Cardiac muscle cell (in vitro differentiated cells and primary cell): ENCODE results near the gene SMG5. TPM values are rescaled to one million over a fixed set of nuclear protein-coding genes. Genes with fewer than 3 reads are reported as not detected.

Experiments
- DNase-seq, 2 donors: peaks; one replicate each; pipeline versions ENCODE4 v3.0.0 to v3.0.0-alpha.2; 2010 to 2017; ENCODE audit warnings: low read depth in 1 of 2, low spot score in 1 of 2
- H3K27ac ChIP-seq: fragments of 200-600 bp; sonication (generic); 2 replicates; pipeline ENCODE4 v1.5.1; 2016
- H3K27me3 ChIP-seq: fragments of 200-600 bp; sonication (generic); 2 replicates; pipeline ENCODE4 v1.6.0; 2016; ENCODE audit warnings: control low read depth
- H3K36me3 ChIP-seq: fragments of 200-600 bp; sonication (generic); 2 replicates; pipeline ENCODE4 v1.5.1; 2016; ENCODE audit warnings: control low read depth
- H3K4me1 ChIP-seq: fragments of 200-600 bp; sonication (generic); 2 replicates; pipeline ENCODE4 v1.8.1; 2017; ENCODE audit warnings: low read depth, mild to moderate bottlenecking, mixed run types
- H3K4me3 ChIP-seq: fragments of 200-600 bp; sonication (generic); 2 replicates; pipeline ENCODE4 v1.5.1; 2016; ENCODE audit warnings: mild to moderate bottlenecking
- H3K9me3 ChIP-seq: fragments of 200-600 bp; sonication (generic); 2 replicates; pipeline ENCODE4 v1.5.1; 2017; ENCODE audit warnings: low read depth, mild to moderate bottlenecking, control low read depth
- polyA plus RNA-seq: library from polyadenylated mRNA; unstranded; fragments of >200 nt; fragmentation: Nextera tagmentation; extraction: Ambion mirVana; gene quantifications from 2 replicates; pipeline ENCODE4 v1.2.1, GENCODE V29; 2016
- total RNA-seq: library from RNA; depleted of rRNA; stranded (reverse); fragments of >200 nt; gene quantifications from 2 replicates; pipeline ENCODE4 v1.2.3, GENCODE V29; 2016
- TF ChIP-seq, protein P1 (sequence below): IDR thresholded peaks from 2 replicates; pipeline ENCODE4 v1.5.1; 2012; ENCODE audit warnings: low read depth, mild to moderate bottlenecking, low read length

Gene SMG5
- total and polyA plus RNA-seq, 2 experiments from 2014 or later = 95.5 to 110 TPM

DNA sequence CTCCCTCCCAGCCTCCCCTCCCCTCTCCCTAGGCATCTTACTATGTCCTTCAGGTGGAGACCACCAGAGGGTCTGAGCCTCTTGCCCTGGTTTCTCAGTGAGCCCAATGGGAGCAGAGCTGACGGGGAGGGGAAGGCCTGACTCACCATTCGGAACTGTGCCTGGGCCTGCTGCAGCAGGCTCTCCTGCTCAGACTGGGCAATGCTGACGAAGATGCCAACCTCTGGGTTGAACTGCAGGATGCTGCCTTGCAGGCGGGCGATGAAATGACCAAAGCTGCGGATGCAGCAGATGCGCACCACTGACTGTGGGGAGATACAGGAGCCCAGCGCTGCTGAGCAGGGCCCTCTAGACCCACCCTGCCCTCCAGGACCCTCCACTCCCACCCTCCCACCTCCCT is 23.8 kb downstream of the SMG5 start:
- H3K27ac ChIP-seq = no peak overlapping the region
- peaks cover 56% of the 10 kb centered on the region for H3K36me3 ChIP-seq

DNA sequence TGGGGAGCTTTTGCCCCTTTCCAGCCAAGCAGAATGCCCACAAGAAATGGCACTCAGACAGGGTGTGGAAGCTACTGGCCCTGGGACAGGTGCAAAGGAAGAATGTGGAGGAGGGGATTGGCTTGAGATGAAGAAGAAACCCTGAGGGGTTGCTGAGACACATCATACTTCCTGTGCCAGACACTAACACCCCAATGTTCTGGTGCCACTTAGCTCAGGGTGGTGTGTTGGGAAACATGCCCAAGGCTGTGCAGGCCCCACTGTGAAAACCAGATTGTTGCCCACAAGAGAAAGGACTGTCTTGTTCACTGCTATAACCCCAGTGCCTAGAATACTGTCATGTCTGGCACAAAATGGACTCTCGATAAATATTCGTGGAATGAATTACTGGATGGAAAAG is 24.9 kb downstream of the SMG5 start:
- no peaks in the 10 kb centered on the region for H3K27me3 ChIP-seq
- no peaks in the 10 kb centered on the region for H3K4me1 ChIP-seq
- DNase-seq = no peak
- no peaks in the 10 kb centered on the region for H3K9me3 ChIP-seq
- H3K4me3 ChIP-seq = no peak overlapping the region
- peaks cover 59% of the 10 kb centered on the region for H3K36me3 ChIP-seq
- TF ChIP-seq, protein P1, sequence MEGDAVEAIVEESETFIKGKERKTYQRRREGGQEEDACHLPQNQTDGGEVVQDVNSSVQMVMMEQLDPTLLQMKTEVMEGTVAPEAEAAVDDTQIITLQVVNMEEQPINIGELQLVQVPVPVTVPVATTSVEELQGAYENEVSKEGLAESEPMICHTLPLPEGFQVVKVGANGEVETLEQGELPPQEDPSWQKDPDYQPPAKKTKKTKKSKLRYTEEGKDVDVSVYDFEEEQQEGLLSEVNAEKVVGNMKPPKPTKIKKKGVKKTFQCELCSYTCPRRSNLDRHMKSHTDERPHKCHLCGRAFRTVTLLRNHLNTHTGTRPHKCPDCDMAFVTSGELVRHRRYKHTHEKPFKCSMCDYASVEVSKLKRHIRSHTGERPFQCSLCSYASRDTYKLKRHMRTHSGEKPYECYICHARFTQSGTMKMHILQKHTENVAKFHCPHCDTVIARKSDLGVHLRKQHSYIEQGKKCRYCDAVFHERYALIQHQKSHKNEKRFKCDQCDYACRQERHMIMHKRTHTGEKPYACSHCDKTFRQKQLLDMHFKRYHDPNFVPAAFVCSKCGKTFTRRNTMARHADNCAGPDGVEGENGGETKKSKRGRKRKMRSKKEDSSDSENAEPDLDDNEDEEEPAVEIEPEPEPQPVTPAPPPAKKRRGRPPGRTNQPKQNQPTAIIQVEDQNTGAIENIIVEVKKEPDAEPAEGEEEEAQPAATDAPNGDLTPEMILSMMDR = no peak
- no peak overlapping the region for H3K27ac ChIP-seq

More for the DNA sequence above, 23.8 kb downstream of the SMG5 start:
- no peaks in the 10 kb centered on the region for H3K4me1 ChIP-seq
- H3K4me3 ChIP-seq = no peak overlapping the region
- H3K27me3 ChIP-seq = no peaks in the 10 kb centered on the region
- no peak for DNase-seq
- TF ChIP-seq, protein P1 = no peak
- H3K9me3 ChIP-seq = no peaks in the 10 kb centered on the region

DNA sequence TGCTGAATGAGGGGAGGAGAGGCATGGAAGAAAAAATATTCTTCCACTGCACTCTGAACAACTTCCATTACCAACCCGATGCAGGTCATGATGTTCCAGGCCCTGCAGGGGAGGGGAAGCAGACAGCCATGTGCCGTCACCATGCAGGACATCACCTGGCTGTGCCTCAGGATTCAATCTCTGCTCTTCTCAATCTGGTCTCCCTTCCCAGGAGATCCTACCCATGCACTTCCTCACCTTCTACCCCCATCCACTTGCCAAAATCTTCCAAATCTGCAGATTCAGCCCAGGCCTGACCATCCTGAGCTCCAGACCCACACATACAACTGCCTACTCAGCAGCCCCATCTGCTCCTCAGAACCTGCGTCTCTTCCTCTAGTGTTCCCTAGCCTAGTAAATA is 29.0 kb downstream of the SMG5 start:
- TF ChIP-seq, protein P1 = no peak
- DNase-seq = no peak
- H3K27ac ChIP-seq = peak overlapping the region; percentile 89
- peaks cover 49% of the 10 kb centered on the region for H3K36me3 ChIP-seq
- H3K4me1 ChIP-seq = peaks cover 14% of the 10 kb centered on the region
- no peaks in the 10 kb centered on the region for H3K27me3 ChIP-seq
- H3K4me3 ChIP-seq = no peak overlapping the region
- no peaks in the 10 kb centered on the region for H3K9me3 ChIP-seq

DNA sequence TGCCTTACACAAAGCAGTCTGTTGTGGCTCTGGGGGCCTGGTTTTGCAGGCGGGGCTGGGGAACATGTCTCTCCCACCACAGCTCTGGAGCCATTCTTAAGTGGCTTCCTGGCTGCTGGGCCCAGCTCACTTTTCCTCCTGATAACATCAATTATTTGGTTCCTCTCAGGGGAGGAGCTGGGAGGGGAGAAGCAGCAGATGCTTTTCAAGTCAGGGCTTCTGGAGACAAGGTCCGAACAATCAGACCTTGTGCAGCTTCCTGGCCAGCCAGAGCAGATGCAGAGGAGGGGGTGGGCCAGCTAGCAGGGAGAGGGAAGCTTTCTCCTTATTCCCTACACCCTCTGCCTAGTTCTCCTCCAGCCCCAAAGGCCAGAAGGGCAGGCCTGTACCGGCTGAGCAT is 31.1 kb downstream of the SMG5 start:
- Histone ChIP-seq H3K27me3 (no peaks in the 10 kb centered on the region), H3K27ac (peak overlapping the region; percentile 89), H3K9me3 (no peaks in the 10 kb centered on the region), H3K4me3 (no peak overlapping the region), H3K4me1 (peaks cover 14% of the 10 kb centered on the region), H3K36me3 (peaks cover 36% of the 10 kb centered on the region)
- TF ChIP-seq, protein P1 = no peak
- DNase-seq = peak; percentile 35 to 58

DNA sequence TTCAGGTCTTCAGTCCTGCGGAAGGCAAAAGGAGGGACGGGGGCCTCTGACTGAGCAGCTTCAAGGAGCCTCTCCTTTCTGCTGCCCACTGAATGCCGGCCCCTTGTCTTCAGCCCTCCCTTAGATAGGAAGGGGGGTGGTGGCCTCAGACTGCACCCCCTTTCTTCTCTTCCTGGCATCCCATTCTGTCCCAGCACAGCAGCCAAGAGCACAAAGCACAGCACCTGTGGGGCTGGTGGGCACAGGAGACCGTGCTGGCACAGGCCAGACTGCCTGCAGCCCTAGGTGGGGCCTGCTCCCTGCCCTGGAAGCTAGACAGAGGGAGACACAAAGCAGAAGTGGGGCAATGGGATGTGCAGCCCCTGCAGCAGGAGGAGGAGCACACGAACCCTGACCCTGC is 33.0 kb downstream of the SMG5 start:
- no peak for DNase-seq
- Histone ChIP-seq H3K27ac (no peak overlapping the region), H3K4me1 (peaks cover 14% of the 10 kb centered on the region), H3K9me3 (no peaks in the 10 kb centered on the region), H3K36me3 (peaks cover 28% of the 10 kb centered on the region), H3K4me3 (no peak overlapping the region), H3K27me3 (no peaks in the 10 kb centered on the region)
- TF ChIP-seq, protein P1 = no peak

DNA sequence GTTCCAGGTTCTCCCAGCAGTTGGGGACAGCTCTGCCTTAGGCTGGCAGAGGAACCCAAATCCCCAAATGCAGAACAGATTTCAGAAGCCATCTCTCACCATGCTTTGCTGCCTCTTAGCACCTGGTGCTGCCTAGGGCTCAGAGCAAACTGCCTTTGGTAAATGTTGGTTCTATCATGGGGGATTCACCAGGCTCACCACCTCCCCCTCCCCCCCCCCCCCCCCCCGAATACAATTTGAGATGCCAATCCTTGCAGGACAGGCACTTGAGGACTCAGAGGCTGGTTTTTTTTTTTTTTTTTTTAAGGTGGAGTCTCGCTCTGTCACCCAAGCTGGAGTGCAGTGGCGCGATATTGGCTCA is 34.3 kb downstream of the SMG5 start:
- Histone ChIP-seq H3K9me3 (no peaks in the 10 kb centered on the region), H3K4me3 (no peak overlapping the region), H3K27me3 (no peaks in the 10 kb centered on the region), H3K36me3 (peaks cover 23% of the 10 kb centered on the region), H3K4me1 (peaks cover 14% of the 10 kb centered on the region), H3K27ac (peak overlapping the region; percentile 74)
- no peak for DNase-seq
- TF ChIP-seq, protein P1 = no peak
